Measurements from ENCODE around the gene BUD23. TPM values are rescaled to one million over a fixed set of nuclear protein-coding genes. Genes with fewer than 3 reads are reported as not detected.

Gene BUD23
- total RNA-seq, result 10 to 100 TPM; 41.5 to 65.0 (median 45.3) TPM

- peak within 1 kb of the TSS; percentile 47 to 92 (median 83) for H3K27ac ChIP-seq
- peak; percentile 55 to 75 for TF ChIP-seq POLR2A (IDR thresholded peaks at IDR 0.05)
- TF ChIP-seq, protein P1, sequence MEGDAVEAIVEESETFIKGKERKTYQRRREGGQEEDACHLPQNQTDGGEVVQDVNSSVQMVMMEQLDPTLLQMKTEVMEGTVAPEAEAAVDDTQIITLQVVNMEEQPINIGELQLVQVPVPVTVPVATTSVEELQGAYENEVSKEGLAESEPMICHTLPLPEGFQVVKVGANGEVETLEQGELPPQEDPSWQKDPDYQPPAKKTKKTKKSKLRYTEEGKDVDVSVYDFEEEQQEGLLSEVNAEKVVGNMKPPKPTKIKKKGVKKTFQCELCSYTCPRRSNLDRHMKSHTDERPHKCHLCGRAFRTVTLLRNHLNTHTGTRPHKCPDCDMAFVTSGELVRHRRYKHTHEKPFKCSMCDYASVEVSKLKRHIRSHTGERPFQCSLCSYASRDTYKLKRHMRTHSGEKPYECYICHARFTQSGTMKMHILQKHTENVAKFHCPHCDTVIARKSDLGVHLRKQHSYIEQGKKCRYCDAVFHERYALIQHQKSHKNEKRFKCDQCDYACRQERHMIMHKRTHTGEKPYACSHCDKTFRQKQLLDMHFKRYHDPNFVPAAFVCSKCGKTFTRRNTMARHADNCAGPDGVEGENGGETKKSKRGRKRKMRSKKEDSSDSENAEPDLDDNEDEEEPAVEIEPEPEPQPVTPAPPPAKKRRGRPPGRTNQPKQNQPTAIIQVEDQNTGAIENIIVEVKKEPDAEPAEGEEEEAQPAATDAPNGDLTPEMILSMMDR (IDR thresholded peaks at IDR 0.05), result peak in 1 of 4 experiments; percentile 17
- no peak for TF ChIP-seq EP300 (IDR thresholded peaks at IDR 0.05)
- peak; percentile 85 for TF ChIP-seq POLR2AphosphoS5 (IDR thresholded peaks at IDR 0.05)
- H3K4me1 ChIP-seq, result peaks cover 0 to 60% (median 11%) of the 10 kb centered on the region in 3 donors
- WGBS, 2 donors (ENCODE audit: low coverage in 1 of 2), result 0% methylated on average over 1 of the region's 68 CpGs; no CpG with 5 or more reads in 1 of the 2 donors
- peaks cover 0 to 42% of the 10 kb centered on the region in 2 donors for H3K36me3 ChIP-seq
- peak; percentile 98 for ATAC-seq
- no peaks in the 10 kb centered on the region for H3K9me3 ChIP-seq
- peak within 1 kb of the TSS; percentile 63 to 92 for H3K4me3 ChIP-seq
- H3K27me3 ChIP-seq, result no peaks in the 10 kb centered on the region
Measured at GRCh38 chr7:73683056-73683787, at the start of gene BUD23, which contains the start of gene DNAJC30. Gene BUD23 (plus strand): TSS chr7:73683597. CDS start chr7:73683626, 29 bp downstream. Gene DNAJC30 (minus strand): TSS chr7:73683453. CDS start chr7:73683423, 30 bp downstream.

DNA sequence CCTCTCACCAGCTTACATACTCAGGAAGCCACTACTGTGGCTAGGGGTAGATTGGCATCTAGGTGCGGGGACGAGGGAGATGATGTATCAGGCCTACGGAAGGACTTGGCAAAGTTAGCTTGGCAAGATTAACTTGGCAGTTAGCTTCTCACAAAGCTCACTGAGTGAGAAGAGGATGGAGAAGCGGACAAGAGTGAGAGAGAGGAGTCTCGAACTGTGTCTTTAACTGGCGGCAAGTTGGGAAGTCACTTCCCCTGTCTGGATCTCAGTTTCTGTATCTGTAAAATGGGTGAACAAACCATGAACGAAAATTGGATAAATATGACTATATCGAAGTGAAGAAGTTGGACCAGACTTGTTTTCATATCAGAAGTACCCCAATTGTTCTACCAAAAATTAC, 49.6 kb upstream of the BUD23 start:
- Histone ChIP-seq H3K4me1 (no peaks in the 10 kb centered on the region), H3K4me3 (no peak overlapping the region), H3K27ac (no peak overlapping the region), H3K27me3 (peaks cover 50% of the 10 kb centered on the region), H3K9me3 (no peaks in the 10 kb centered on the region), H3K36me3 (no peaks in the 10 kb centered on the region)
- TF ChIP-seq POLR2A (IDR thresholded peaks at IDR 0.05) (no peak), EP300 (IDR thresholded peaks at IDR 0.05) (no peak), POLR2AphosphoS5 (IDR thresholded peaks at IDR 0.05) (no peak)
- TF ChIP-seq, protein P1 (IDR thresholded peaks at IDR 0.05), result no peak
- WGBS, 2 donors (ENCODE audit: low coverage in 1 of 2), result 79 to 100% methylated on average over 2 to 7 of the region's 8 CpGs
- no peak for ATAC-seq

- Histone ChIP-seq H3K36me3 (no peaks in the 10 kb centered on the region), H3K4me3 (no peak overlapping the region), H3K27ac (no peak overlapping the region), H3K4me1 (no peaks in the 10 kb centered on the region), H3K27me3 (peaks cover 38% of the 10 kb centered on the region), H3K9me3 (no peaks in the 10 kb centered on the region)
- TF ChIP-seq, protein P1 (IDR thresholded peaks at IDR 0.05), result no peak
- TF ChIP-seq POLR2A (IDR thresholded peaks at IDR 0.05) (no peak), EP300 (IDR thresholded peaks at IDR 0.05) (no peak), POLR2AphosphoS5 (IDR thresholded peaks at IDR 0.05) (no peak)
- no peak for ATAC-seq
- 95% methylated on average over 2 to 4 of the region's 8 CpGs for WGBS, 2 donors (ENCODE audit: low coverage in 1 of 2)
Measured at GRCh38 chr7:73635428-73636200, 47.8 kb upstream of the BUD23 start.

DNA sequence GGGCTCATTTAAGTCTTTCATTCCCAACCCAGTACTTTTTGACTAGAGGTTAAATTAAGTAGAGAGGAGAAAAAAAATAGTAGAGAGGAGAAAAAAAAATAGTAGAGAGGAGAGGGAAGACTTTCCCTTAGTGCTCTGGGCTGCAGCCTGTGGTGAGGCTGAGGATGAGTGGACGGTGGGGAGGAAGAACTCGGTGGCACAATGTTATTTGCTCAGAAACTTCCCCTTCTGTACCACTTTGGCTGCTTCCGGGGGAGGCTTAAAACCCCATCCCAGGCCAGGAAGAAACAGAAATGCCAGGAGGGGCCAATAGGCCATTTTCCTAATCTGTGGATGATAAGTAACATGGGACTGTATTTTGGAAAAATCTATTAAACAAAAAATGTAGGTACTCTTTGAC, 44.5 kb upstream of the BUD23 start:
- no peaks in the 10 kb centered on the region for H3K36me3 ChIP-seq
- WGBS, 2 donors (ENCODE audit: low coverage in 1 of 2), result 56% methylated on average over 3 of the region's 3 CpGs; no CpG with 5 or more reads in 1 of the 2 donors
- H3K4me1 ChIP-seq, result no peaks in the 10 kb centered on the region
- no peak for ATAC-seq
- H3K9me3 ChIP-seq, result peaks cover 0 to 15% (median 0%) of the 10 kb centered on the region in 3 donors
- TF ChIP-seq POLR2AphosphoS5 (IDR thresholded peaks at IDR 0.05) (no peak), POLR2A (IDR thresholded peaks at IDR 0.05) (no peak), EP300 (IDR thresholded peaks at IDR 0.05) (no peak)
- TF ChIP-seq, protein P1 (IDR thresholded peaks at IDR 0.05), result no peak
- no peak overlapping the region for H3K27ac ChIP-seq
- peaks cover 31% of the 10 kb centered on the region for H3K27me3 ChIP-seq
- H3K4me3 ChIP-seq, result no peak overlapping the region

Measured in gastroesophageal sphincter (tissue), 4 donors.